GM23338 (cell line): Measurements from ENCODE around the gene IL17C. TPM values are rescaled to one million over a fixed set of nuclear protein-coding genes. Genes with fewer than 3 reads are reported as not detected.

Source experiments
- ATAC-seq: fragments of 200-7000 bp; cut with Tn5 transposase; 3 replicates; pipeline ENCODE4 v1.9.1; 2020
- DNase-seq: peaks from one replicate; pipeline ENCODE4 v3.0.0-alpha.2; 2015; ENCODE audit warnings: low spot score
- H2AFZ ChIP-seq: fragments of 200-600 bp; sonication (generic); 2 replicates; pipeline ENCODE4 v1.8.0; 2016; ENCODE audit warnings: antibody characterized with exemption, mild to moderate bottlenecking, moderate library complexity
- H3F3A ChIP-seq: fragments of 200-600 bp; sonication (generic); replicated peaks from 2 replicates; pipeline ENCODE4 v1.8.0; 2017; ENCODE audit warnings: antibody characterized with exemption, mixed run types, low read depth
- H3K27ac ChIP-seq: fragments of 200-600 bp; sonication (generic); 2 replicates; pipeline ENCODE4 v1.6.1; 2016; ENCODE audit warnings: low read depth
- H3K27me3 ChIP-seq: fragments of 200-600 bp; sonication (generic); 2 replicates; pipeline ENCODE4 v1.8.0; 2016; ENCODE audit warnings: mild to moderate bottlenecking, mixed run types, moderate library complexity; ENCODE audit not compliant: insufficient read depth
- H3K36me3 ChIP-seq: fragments of 200-600 bp; sonication (generic); 2 replicates; pipeline ENCODE4 v1.8.0; 2016; ENCODE audit warnings: mild to moderate bottlenecking; ENCODE audit not compliant: insufficient read depth
- H3K4me1 ChIP-seq: fragments of 200-600 bp; sonication (generic); 2 replicates; pipeline ENCODE4 v1.8.0; 2016; ENCODE audit warnings: mild to moderate bottlenecking, moderate library complexity; ENCODE audit not compliant: insufficient read depth
- H3K4me2 ChIP-seq: fragments of 200-600 bp; sonication (generic); 2 replicates; pipeline ENCODE4 v1.7.1; 2017; ENCODE audit warnings: mixed run types
- H3K4me3 ChIP-seq: fragments of 200-600 bp; sonication (generic); 2 replicates; pipeline ENCODE4 v1.6.1; 2016; ENCODE audit warnings: mixed run types
- H3K79me2 ChIP-seq: fragments of 200-600 bp; sonication (generic); replicated peaks from 2 replicates; pipeline ENCODE4 v1.8.0; 2017; ENCODE audit warnings: mild to moderate bottlenecking; ENCODE audit not compliant: insufficient read depth
- H3K9me2 ChIP-seq: fragments of 200-600 bp; sonication (generic); 2 replicates; pipeline ENCODE4 v1.8.0; 2017; ENCODE audit not compliant: insufficient read depth
- H4K20me1 ChIP-seq: fragments of 200-600 bp; sonication (generic); replicated peaks from 2 replicates; pipeline ENCODE4 v1.8.0; 2017; ENCODE audit warnings: mild to moderate bottlenecking; ENCODE audit not compliant: insufficient read depth
- H3K27ac Mint-ChIP-seq: 2 replicates; pipeline ENCODE4 v1.8.0; 2020; ENCODE audit warnings: inconsistent platforms, mild to moderate bottlenecking, moderate library complexity, mixed read lengths
- H3K27me3 Mint-ChIP-seq: 3 replicates; pipeline ENCODE4 v1.8.0; 2022; ENCODE audit warnings: low read depth, mild to moderate bottlenecking, moderate library complexity, mixed read lengths, inconsistent platforms; ENCODE audit not compliant: insufficient read depth, poor library complexity
- H3K36me3 Mint-ChIP-seq: 3 replicates; pipeline ENCODE4 v1.8.0; 2021; ENCODE audit warnings: low read depth, mild to moderate bottlenecking, inconsistent platforms, moderate library complexity, mixed read lengths
- H3K4me1 Mint-ChIP-seq: 3 replicates; pipeline ENCODE4 v1.8.0; 2020; ENCODE audit warnings: mild to moderate bottlenecking, inconsistent platforms, mixed read lengths
- H3K4me3 Mint-ChIP-seq: 3 replicates; pipeline ENCODE4 v1.8.0; 2021; ENCODE audit warnings: moderate library complexity, mild to moderate bottlenecking, inconsistent platforms, mixed read lengths
- H3K9me3 Mint-ChIP-seq: 3 replicates; pipeline ENCODE4 v1.8.0; 2020; ENCODE audit warnings: moderate library complexity, mild to moderate bottlenecking, inconsistent platforms, mixed read lengths
- EZH2phosphoT487 ChIP-seq: fragments of 200-600 bp; sonication (generic); IDR thresholded peaks from one replicate; pipeline ENCODE4 v1.8.1; 2018; ENCODE audit warnings: antibody characterized with exemption; ENCODE audit not compliant: unreplicated experiment
- ZNF331 ChIP-seq: fragments of 250-450 bp; sonication (Bioruptor Pico); IDR thresholded peaks from 2 replicates; pipeline ENCODE4 v1.5.0; 2020; ENCODE audit warnings: low read depth, mild to moderate bottlenecking, moderate library complexity
- ZNF462 ChIP-seq: fragments of 250-450 bp; sonication (Bioruptor Pico); IDR thresholded peaks from 2 replicates; pipeline ENCODE4 v1.5.0; 2020; ENCODE audit warnings: mild to moderate bottlenecking, moderate library complexity
- polyA plus RNA-seq: library from polyadenylated mRNA; unstranded; fragments of >200 nt; fragmentation: Nextera tagmentation; extraction: Ambion mirVana; gene quantifications from 2 replicates; pipeline ENCODE4 v1.2.1, GENCODE V29; 2016
- total RNA-seq: library from RNA; depleted of rRNA; stranded (reverse); fragments of >200 nt; shearing (Covaris generic); gene quantifications from 2 replicates; pipeline ENCODE4 v1.2.3, GENCODE V29; 2014
- TF ChIP-seq, protein P1 (sequence below), 2 experiments: fragments of 200-600 bp in 1 of 2; sonication (generic) in 1 of 2; conservative IDR thresholded peaks; 2 replicates each; pipeline versions ENCODE4 v1.5.1 to v1.6.1; 2016 to 2017; ENCODE audit warnings: antibody characterized with exemption in 2 of 2, low read depth in 2 of 2, mild to moderate bottlenecking in 2 of 2, moderate library complexity in 1 of 2

The IL17C gene
- total and polyA plus RNA-seq, 2 experiments from 2014 or later = 2.7 to 3.9 TPM

DNA sequence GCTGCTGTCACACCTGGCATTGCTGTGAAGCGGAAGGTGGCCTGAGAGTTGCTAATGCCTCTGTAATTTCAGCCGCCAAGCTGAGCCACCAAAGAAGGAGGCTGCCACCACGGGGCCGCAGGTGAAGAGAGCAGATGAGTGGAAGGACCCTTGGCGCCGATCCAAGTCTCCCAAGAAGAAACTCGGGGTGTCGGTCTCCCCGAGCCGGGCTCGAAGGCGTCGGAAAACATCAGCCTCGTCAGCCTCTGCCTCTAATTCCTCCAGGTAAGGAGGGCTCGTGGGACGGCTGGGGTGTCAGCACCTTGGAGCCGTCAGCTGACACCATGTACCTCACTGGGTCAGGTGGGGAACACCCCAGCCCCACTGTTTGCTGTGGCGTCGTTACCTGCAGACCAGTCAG is 16.2 kb upstream of the IL17C start:
- H3K36me3 Mint-ChIP-seq = peaks cover 41% of the 10 kb centered on the region
- H3K27ac Mint-ChIP-seq = no peak overlapping the region
- Histone ChIP-seq H3K36me3 (no peaks in the 10 kb centered on the region; the same call in 1 of the 2 replicates), H3K79me2 (peaks cover 29% of the 10 kb centered on the region), H3K4me3 (no peak overlapping the region), H3K4me2 (no peak overlapping the region), H3K4me1 (no peaks in the 10 kb centered on the region), H3K27ac (no peak overlapping the region), H2AFZ (no peak overlapping the region), H3K9me2 (no peaks in the 10 kb centered on the region), H3K27me3 (no peaks in the 10 kb centered on the region), H4K20me1 (peaks cover 16% of the 10 kb centered on the region), H3F3A (no peaks in the 10 kb centered on the region; the same call in 1 of the 2 replicates)
- ATAC-seq (no peak), DNase-seq (no peak)
- TF ChIP-seq, protein P1, sequence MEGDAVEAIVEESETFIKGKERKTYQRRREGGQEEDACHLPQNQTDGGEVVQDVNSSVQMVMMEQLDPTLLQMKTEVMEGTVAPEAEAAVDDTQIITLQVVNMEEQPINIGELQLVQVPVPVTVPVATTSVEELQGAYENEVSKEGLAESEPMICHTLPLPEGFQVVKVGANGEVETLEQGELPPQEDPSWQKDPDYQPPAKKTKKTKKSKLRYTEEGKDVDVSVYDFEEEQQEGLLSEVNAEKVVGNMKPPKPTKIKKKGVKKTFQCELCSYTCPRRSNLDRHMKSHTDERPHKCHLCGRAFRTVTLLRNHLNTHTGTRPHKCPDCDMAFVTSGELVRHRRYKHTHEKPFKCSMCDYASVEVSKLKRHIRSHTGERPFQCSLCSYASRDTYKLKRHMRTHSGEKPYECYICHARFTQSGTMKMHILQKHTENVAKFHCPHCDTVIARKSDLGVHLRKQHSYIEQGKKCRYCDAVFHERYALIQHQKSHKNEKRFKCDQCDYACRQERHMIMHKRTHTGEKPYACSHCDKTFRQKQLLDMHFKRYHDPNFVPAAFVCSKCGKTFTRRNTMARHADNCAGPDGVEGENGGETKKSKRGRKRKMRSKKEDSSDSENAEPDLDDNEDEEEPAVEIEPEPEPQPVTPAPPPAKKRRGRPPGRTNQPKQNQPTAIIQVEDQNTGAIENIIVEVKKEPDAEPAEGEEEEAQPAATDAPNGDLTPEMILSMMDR (conservative IDR thresholded peaks at IDR 0.05; ENCODE audit: low read depth in 2 of 2) = no peak
- TF ChIP-seq ZNF331 = no peak
- no peak for TF ChIP-seq EZH2phosphoT487
- TF ChIP-seq ZNF462 = no peak
- H3K4me1 Mint-ChIP-seq = peaks cover 23% of the 10 kb centered on the region
- peaks cover 9% of the 10 kb centered on the region for H3K27me3 Mint-ChIP-seq
- no peak overlapping the region for H3K4me3 Mint-ChIP-seq
- no peaks in the 10 kb centered on the region for H3K9me3 Mint-ChIP-seq

- Histone ChIP-seq H3K4me3 (no peak overlapping the region), H3K9me2 (no peaks in the 10 kb centered on the region), H2AFZ (no peak overlapping the region), H4K20me1 (peaks cover 15% of the 10 kb centered on the region), H3K4me1 (no peaks in the 10 kb centered on the region), H3K27ac (no peak overlapping the region), H3K27me3 (no peaks in the 10 kb centered on the region), H3K4me2 (no peak overlapping the region), H3K79me2 (peaks cover 26% of the 10 kb centered on the region), H3F3A (no peaks in the 10 kb centered on the region; the same call in 1 of the 2 replicates), H3K36me3 (no peaks in the 10 kb centered on the region; the same call in 1 of the 2 replicates)
- Mint-ChIP-seq H3K27ac (no peak overlapping the region), H3K27me3 (peaks cover 8% of the 10 kb centered on the region), H3K4me3 (no peak overlapping the region), H3K4me1 (peaks cover 20% of the 10 kb centered on the region), H3K9me3 (no peaks in the 10 kb centered on the region), H3K36me3 (peaks cover 48% of the 10 kb centered on the region)
- ATAC-seq (no peak), DNase-seq (no peak)
- TF ChIP-seq EZH2phosphoT487 = no peak
Observed at GRCh38 chr16:88622866-88623265, 15.5 kb upstream of the IL17C start.
